ENCODE data around the gene E2F6. TPM values are rescaled to one million over a fixed set of nuclear protein-coding genes. Genes with fewer than 3 reads are reported as not detected.
A peak's percentile ranks its signal among the peaks of the same experiment; 100 is the strongest.

The E2F6 gene
- polyA plus RNA-seq (2013, experiment 1 of 4), result 39.0 TPM
- 40.8 TPM for polyA plus RNA-seq (2013, experiment 2 of 4)
- 30.1 TPM for polyA plus RNA-seq (2013, experiment 3 of 4)
- polyA plus RNA-seq (2013, experiment 4 of 4), result 34.0 TPM

- Histone ChIP-seq H3K9me3 (ENCODE audit: control insufficient read depth, low read length) (no peaks in the 10 kb centered on the region), H3K4me1 (ENCODE audit: control insufficient read depth, insufficient read depth, low read length) (peaks cover 4% of the 10 kb centered on the region), H3K27me3 (ENCODE audit: control insufficient read depth, insufficient read depth, low read length, poor library complexity, severe bottlenecking) (no peaks in the 10 kb centered on the region), H3K36me3 (ENCODE audit: control insufficient read depth, insufficient read depth, low read length) (peaks cover 5% of the 10 kb centered on the region), H3K27ac (ENCODE audit: insufficient read depth, low read depth, low read length, poor library complexity, severe bottlenecking) (no peak within 1 kb of the TSS), H3K4me3 (ENCODE audit: insufficient read depth, low read depth, low read length) (peak within 1 kb of the TSS; percentile 39)
- WGBS, 2 experiments, result 2% methylated on average over 82 to 86 of the region's 86 CpGs
These were observed at the start of gene E2F6 for GRCh38 chr2:11465485-11466306. Gene E2F6, minus strand, starts transcription at chr2:11466161. Its CDS starts 282 bp downstream, at chr2:11465879.

GRCh38 chr2:11515490-11515981 is 49.6 kb upstream of the E2F6 start:
- Histone ChIP-seq H3K36me3 (ENCODE audit: control insufficient read depth, insufficient read depth, low read length) (peaks cover 9% of the 10 kb centered on the region), H3K4me1 (ENCODE audit: control insufficient read depth, insufficient read depth, low read length) (peaks cover 59% of the 10 kb centered on the region), H3K27me3 (ENCODE audit: control insufficient read depth, insufficient read depth, low read length, poor library complexity, severe bottlenecking) (no peaks in the 10 kb centered on the region), H3K4me3 (ENCODE audit: insufficient read depth, low read depth, low read length) (no peak overlapping the region), H3K9me3 (ENCODE audit: control insufficient read depth, low read length) (no peaks in the 10 kb centered on the region), H3K27ac (ENCODE audit: insufficient read depth, low read depth, low read length, poor library complexity, severe bottlenecking) (peak overlapping the region; percentile 89)
- 12 to 16% methylated on average over 6 of the region's 6 CpGs for WGBS, 2 experiments

- Histone ChIP-seq H3K9me3 (ENCODE audit: control insufficient read depth, low read length) (no peaks in the 10 kb centered on the region), H3K27me3 (ENCODE audit: control insufficient read depth, insufficient read depth, low read length, poor library complexity, severe bottlenecking) (no peaks in the 10 kb centered on the region), H3K4me1 (ENCODE audit: control insufficient read depth, insufficient read depth, low read length) (peaks cover 59% of the 10 kb centered on the region), H3K4me3 (ENCODE audit: insufficient read depth, low read depth, low read length) (no peak overlapping the region), H3K27ac (ENCODE audit: insufficient read depth, low read depth, low read length, poor library complexity, severe bottlenecking) (peak overlapping the region; percentile 89), H3K36me3 (ENCODE audit: control insufficient read depth, insufficient read depth, low read length) (peaks cover 7% of the 10 kb centered on the region)
- WGBS, 2 experiments, result 89 to 93% methylated on average over 6 of the region's 6 CpGs
These were observed 48.9 kb upstream of the E2F6 start for GRCh38 chr2:11514904-11515303.

- Histone ChIP-seq H3K4me1 (ENCODE audit: control insufficient read depth, insufficient read depth, low read length) (peaks cover 59% of the 10 kb centered on the region), H3K36me3 (ENCODE audit: control insufficient read depth, insufficient read depth, low read length) (peaks cover 2% of the 10 kb centered on the region), H3K27ac (ENCODE audit: insufficient read depth, low read depth, low read length, poor library complexity, severe bottlenecking) (no peak overlapping the region), H3K27me3 (ENCODE audit: control insufficient read depth, insufficient read depth, low read length, poor library complexity, severe bottlenecking) (no peaks in the 10 kb centered on the region), H3K9me3 (ENCODE audit: control insufficient read depth, low read length) (no peaks in the 10 kb centered on the region), H3K4me3 (ENCODE audit: insufficient read depth, low read depth, low read length) (no peak overlapping the region)
- WGBS, 2 experiments, result 91 to 94% methylated on average over 3 of the region's 3 CpGs
These were observed 48.2 kb upstream of the E2F6 start for GRCh38 chr2:11514081-11514730.

- no peaks in the 10 kb centered on the region for H3K27me3 ChIP-seq (ENCODE audit: control insufficient read depth, insufficient read depth, low read length, poor library complexity, severe bottlenecking)
- H3K27ac ChIP-seq (ENCODE audit: insufficient read depth, low read depth, low read length, poor library complexity, severe bottlenecking), result no peak overlapping the region
- H3K4me1 ChIP-seq (ENCODE audit: control insufficient read depth, insufficient read depth, low read length), result peaks cover 59% of the 10 kb centered on the region
- no peak overlapping the region for H3K4me3 ChIP-seq (ENCODE audit: insufficient read depth, low read depth, low read length)
- peaks cover 2% of the 10 kb centered on the region for H3K9me3 ChIP-seq (ENCODE audit: control insufficient read depth, low read length)
- 96 to 97% methylated on average over 5 of the region's 5 CpGs for WGBS, 2 experiments
- H3K36me3 ChIP-seq (ENCODE audit: control insufficient read depth, insufficient read depth, low read length), result no peaks in the 10 kb centered on the region
These were observed 47.4 kb upstream of the E2F6 start for GRCh38 chr2:11513319-11513718.

- H3K36me3 ChIP-seq (ENCODE audit: control insufficient read depth, insufficient read depth, low read length), result no peaks in the 10 kb centered on the region
- WGBS, 2 experiments, result 75 to 81% methylated on average over 5 of the region's 5 CpGs
- H3K9me3 ChIP-seq (ENCODE audit: control insufficient read depth, low read length), result peaks cover 2% of the 10 kb centered on the region
- H3K27me3 ChIP-seq (ENCODE audit: control insufficient read depth, insufficient read depth, low read length, poor library complexity, severe bottlenecking), result no peaks in the 10 kb centered on the region
- H3K4me3 ChIP-seq (ENCODE audit: insufficient read depth, low read depth, low read length), result no peak overlapping the region
- H3K4me1 ChIP-seq (ENCODE audit: control insufficient read depth, insufficient read depth, low read length), result peaks cover 59% of the 10 kb centered on the region
- peak overlapping the region; percentile 33 for H3K27ac ChIP-seq (ENCODE audit: insufficient read depth, low read depth, low read length, poor library complexity, severe bottlenecking)
These were observed 46.5 kb upstream of the E2F6 start for GRCh38 chr2:11512431-11512830.

- H3K9me3 ChIP-seq (ENCODE audit: control insufficient read depth, low read length), result peaks cover 2% of the 10 kb centered on the region
- H3K36me3 ChIP-seq (ENCODE audit: control insufficient read depth, insufficient read depth, low read length), result no peaks in the 10 kb centered on the region
- H3K4me3 ChIP-seq (ENCODE audit: insufficient read depth, low read depth, low read length), result no peak overlapping the region
- H3K4me1 ChIP-seq (ENCODE audit: control insufficient read depth, insufficient read depth, low read length), result peaks cover 34% of the 10 kb centered on the region
- H3K27ac ChIP-seq (ENCODE audit: insufficient read depth, low read depth, low read length, poor library complexity, severe bottlenecking), result no peak overlapping the region
- WGBS, 2 experiments, result 92% methylated on average over 3 of the region's 3 CpGs
- H3K27me3 ChIP-seq (ENCODE audit: control insufficient read depth, insufficient read depth, low read length, poor library complexity, severe bottlenecking), result no peaks in the 10 kb centered on the region
These were observed 43.8 kb upstream of the E2F6 start for GRCh38 chr2:11509657-11510360.

GRCh38 chr2:11508279-11508678 is 42.3 kb upstream of the E2F6 start:
- WGBS, 2 experiments, result 91 to 97% methylated on average over 8 of the region's 8 CpGs
- Histone ChIP-seq H3K36me3 (ENCODE audit: control insufficient read depth, insufficient read depth, low read length) (no peaks in the 10 kb centered on the region), H3K27me3 (ENCODE audit: control insufficient read depth, insufficient read depth, low read length, poor library complexity, severe bottlenecking) (no peaks in the 10 kb centered on the region), H3K4me1 (ENCODE audit: control insufficient read depth, insufficient read depth, low read length) (peaks cover 19% of the 10 kb centered on the region), H3K4me3 (ENCODE audit: insufficient read depth, low read depth, low read length) (no peak overlapping the region), H3K27ac (ENCODE audit: insufficient read depth, low read depth, low read length, poor library complexity, severe bottlenecking) (no peak overlapping the region), H3K9me3 (ENCODE audit: control insufficient read depth, low read length) (peaks cover 2% of the 10 kb centered on the region)

- Histone ChIP-seq H3K4me1 (ENCODE audit: control insufficient read depth, insufficient read depth, low read length) (peaks cover 11% of the 10 kb centered on the region), H3K4me3 (ENCODE audit: insufficient read depth, low read depth, low read length) (no peak overlapping the region), H3K9me3 (ENCODE audit: control insufficient read depth, low read length) (peaks cover 2% of the 10 kb centered on the region), H3K27ac (ENCODE audit: insufficient read depth, low read depth, low read length, poor library complexity, severe bottlenecking) (no peak overlapping the region), H3K27me3 (ENCODE audit: control insufficient read depth, insufficient read depth, low read length, poor library complexity, severe bottlenecking) (no peaks in the 10 kb centered on the region), H3K36me3 (ENCODE audit: control insufficient read depth, insufficient read depth, low read length) (peaks cover 3% of the 10 kb centered on the region)
- WGBS, 2 experiments, result 94 to 96% methylated on average over 2 of the region's 2 CpGs
These were observed 41.6 kb upstream of the E2F6 start for GRCh38 chr2:11507517-11507916.

- Histone ChIP-seq H3K36me3 (ENCODE audit: control insufficient read depth, insufficient read depth, low read length) (peaks cover 3% of the 10 kb centered on the region), H3K27ac (ENCODE audit: insufficient read depth, low read depth, low read length, poor library complexity, severe bottlenecking) (no peak overlapping the region), H3K9me3 (ENCODE audit: control insufficient read depth, low read length) (peaks cover 2% of the 10 kb centered on the region), H3K4me3 (ENCODE audit: insufficient read depth, low read depth, low read length) (no peak overlapping the region), H3K27me3 (ENCODE audit: control insufficient read depth, insufficient read depth, low read length, poor library complexity, severe bottlenecking) (no peaks in the 10 kb centered on the region), H3K4me1 (ENCODE audit: control insufficient read depth, insufficient read depth, low read length) (peaks cover 4% of the 10 kb centered on the region)
- 50 to 61% methylated on average over 2 to 3 of the region's 3 CpGs for WGBS, 2 experiments
These were observed 40.6 kb upstream of the E2F6 start for GRCh38 chr2:11506611-11506969.

Measured in ectodermal cell (in vitro differentiated cells).